Activated CD8-positive, alpha-beta T cell treated with anti-CD3 and anti-CD28 coated beads, Interleukin-2, amount 10 ng/mL, durations not matched to agents 7 days and 5 days (primary cell): ENCODE data around the gene MZT1. TPM values are rescaled to one million over a fixed set of nuclear protein-coding genes. Genes with fewer than 3 reads are reported as not detected.

ENCODE experiments used
- ATAC-seq: fragments of 150-1000 bp; cut with Tn5 transposase; one replicate; pipeline ENCODE4 v1.10.0; 2021; ENCODE audit warnings: moderate library complexity
- CTCF ChIA-PET: fragments of 350-600 bp; sonication (Branson Sonifier 250); formaldehyde crosslinking; loops from one replicate; lab custom pipeline; 2021; ENCODE audit warnings: antibody characterized with exemption; lab: Charles Lee
- POLR2A ChIA-PET: fragments of 350-600 bp; sonication (Branson Sonifier 250); formaldehyde crosslinking; loops from one replicate; lab custom pipeline; 2021; ENCODE audit warnings: antibody characterized with exemption; lab: Charles Lee
- DNase-seq: peaks from one replicate; pipeline ENCODE4 v3.0.0-alpha.2; 2020
- H3K27ac Mint-ChIP-seq: one replicate; pipeline ENCODE4 v1.8.0; 2021; ENCODE audit warnings: mild to moderate bottlenecking, mixed read lengths
- H3K27me3 Mint-ChIP-seq: one replicate; pipeline ENCODE4 v1.8.0; 2021; ENCODE audit warnings: low read depth, mixed read lengths
- H3K36me3 Mint-ChIP-seq: one replicate; pipeline ENCODE4 v1.8.0; 2021; ENCODE audit warnings: low read depth, mixed read lengths
- H3K4me1 Mint-ChIP-seq: one replicate; pipeline ENCODE4 v1.8.0; 2021; ENCODE audit warnings: low read depth, mixed read lengths
- H3K4me3 Mint-ChIP-seq: one replicate; pipeline ENCODE4 v1.8.0; 2021; ENCODE audit warnings: mild to moderate bottlenecking, mixed read lengths
- H3K9me3 Mint-ChIP-seq: one replicate; pipeline ENCODE4 v1.8.0; 2022; ENCODE audit warnings: mixed read lengths; ENCODE audit not compliant: insufficient read depth
- total RNA-seq, 2 experiments: library from RNA; stranded (reverse); gene quantifications; one replicate each; pipeline ENCODE4 v1.2.3, GENCODE V29; 2021

MZT1 gene
- total RNA-seq, 2 experiments from 2014 or later, result 20.6 to 25.5 TPM

DNA sequence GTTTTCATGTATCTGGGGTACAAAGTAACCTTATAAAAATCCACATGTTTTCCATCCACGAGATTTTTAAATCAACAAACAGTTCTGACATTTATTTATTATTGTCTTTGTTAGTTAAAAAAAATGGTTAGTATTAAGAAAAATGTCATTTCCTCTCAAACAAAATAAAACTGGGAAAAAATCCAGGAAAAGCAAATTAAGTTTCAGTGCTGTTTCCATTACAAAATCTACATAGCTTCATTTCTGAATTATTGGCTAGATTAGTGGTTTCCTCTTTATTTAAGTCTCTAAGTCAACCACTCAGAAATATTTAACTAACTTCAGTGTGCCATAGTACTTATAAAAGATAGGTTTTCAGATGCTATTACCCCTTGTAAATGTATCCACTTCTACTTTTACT, 49.1 kb downstream of the MZT1 start:
- DNase-seq (no peak), ATAC-seq (no peak)
- H3K36me3 Mint-ChIP-seq, result no peaks in the 10 kb centered on the region
- no peak overlapping the region for H3K27ac Mint-ChIP-seq
- no peak overlapping the region for H3K4me3 Mint-ChIP-seq
- H3K4me1 Mint-ChIP-seq, result no peaks in the 10 kb centered on the region
- no peaks in the 10 kb centered on the region for H3K9me3 Mint-ChIP-seq
- H3K27me3 Mint-ChIP-seq, result no peaks in the 10 kb centered on the region
- CTCF ChIA-PET, result no interaction called here
- POLR2A ChIA-PET, result no interaction called here

DNA sequence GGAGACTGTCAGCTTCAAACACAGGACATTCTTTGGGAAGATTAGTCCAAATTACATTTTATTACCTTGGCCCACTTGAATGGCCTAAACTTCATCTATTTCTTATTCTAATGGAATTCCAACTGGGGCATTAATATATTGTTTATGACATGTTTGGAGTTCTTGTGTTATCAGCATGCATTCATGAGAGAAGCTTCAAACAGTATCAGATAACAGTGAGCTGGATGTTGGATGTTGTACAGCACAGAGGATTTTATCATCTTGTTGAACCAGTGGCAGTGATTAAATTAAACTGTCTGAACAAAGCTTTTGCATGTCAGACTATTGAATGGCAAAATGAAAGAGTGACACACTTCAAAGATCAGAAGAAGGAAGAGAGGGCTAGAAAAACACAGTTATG, 50.0 kb downstream of the MZT1 start:
- no peak for DNase-seq
- no peaks in the 10 kb centered on the region for H3K36me3 Mint-ChIP-seq
- ChIA-PET CTCF (no interaction called here), POLR2A (no interaction called here)
- ATAC-seq, result no peak
- no peak overlapping the region for H3K4me3 Mint-ChIP-seq
- no peaks in the 10 kb centered on the region for H3K4me1 Mint-ChIP-seq
- no peaks in the 10 kb centered on the region for H3K9me3 Mint-ChIP-seq
- H3K27ac Mint-ChIP-seq, result no peak overlapping the region
- H3K27me3 Mint-ChIP-seq, result no peaks in the 10 kb centered on the region

DNA sequence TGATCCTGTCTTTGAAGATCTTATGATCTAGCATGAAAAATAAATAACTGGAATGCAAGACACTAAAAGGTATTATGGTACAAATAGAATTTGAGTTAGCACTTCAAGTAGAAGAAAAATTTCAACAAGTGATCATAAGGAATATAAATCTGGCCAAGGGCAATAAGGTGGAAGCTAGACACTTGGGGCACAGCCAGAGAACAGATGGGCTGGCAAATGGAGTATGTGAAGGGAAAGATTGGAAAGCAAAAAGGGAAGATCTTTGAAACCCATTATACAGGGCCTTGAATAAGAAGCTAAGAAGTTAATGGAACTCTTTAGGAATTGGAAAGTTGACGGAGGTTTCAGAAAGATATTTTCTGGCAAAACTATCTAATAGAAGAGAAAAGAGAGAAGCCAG, 61.0 kb downstream of the MZT1 start:
- ChIA-PET POLR2A (no interaction called here), CTCF (no interaction called here)
- H3K36me3 Mint-ChIP-seq, result no peaks in the 10 kb centered on the region
- DNase-seq, result no peak
- ATAC-seq, result no peak
- H3K27ac Mint-ChIP-seq, result no peak overlapping the region
- H3K4me1 Mint-ChIP-seq, result no peaks in the 10 kb centered on the region
- H3K27me3 Mint-ChIP-seq, result peaks cover 6% of the 10 kb centered on the region
- H3K9me3 Mint-ChIP-seq, result no peaks in the 10 kb centered on the region
- H3K4me3 Mint-ChIP-seq, result no peak overlapping the region

GRCh38 chr13:72662548-72662947, 64.9 kb downstream of the MZT1 start:
- no peaks in the 10 kb centered on the region for H3K36me3 Mint-ChIP-seq
- ATAC-seq (no peak), DNase-seq (no peak)
- POLR2A ChIA-PET, result no interaction called here
- no peak overlapping the region for H3K4me3 Mint-ChIP-seq
- no peaks in the 10 kb centered on the region for H3K9me3 Mint-ChIP-seq
- no peak overlapping the region for H3K27ac Mint-ChIP-seq
- no peaks in the 10 kb centered on the region for H3K4me1 Mint-ChIP-seq
- CTCF ChIA-PET, result no interaction called here
- peaks cover 9% of the 10 kb centered on the region for H3K27me3 Mint-ChIP-seq

Other genes with a start within 250 kb of the MZT1 start
- 10 to 100 TPM; 31.0 TPM for gene BORA, start 294 bp upstream of the MZT1 start, total RNA-seq
- 10 to 100 TPM; 31.5 to 35.2 TPM for gene DIS3, start 54.3 kb upstream of the MZT1 start, total RNA-seq
- 10 to 100 TPM; 29.6 to 34.0 TPM for gene PIBF1, start 54.5 kb upstream of the MZT1 start, total RNA-seq